HEK293T (cell line): ENCODE data around the gene MDK.
"Not testable (repeated sequence)": the region's sequence is repeated elsewhere in the genome, so short reads cannot be mapped to it uniquely, and the experiment has no call there.

ENCODE experiments used
- CTCF ChIA-PET: fragments of 350-600 bp; formaldehyde crosslinking; extraction: SDS; loops from one replicate; lab custom pipeline; 2021; ENCODE audit warnings: antibody characterized with exemption, inconsistent platforms; lab: Yijun Ruan, JAX
- POLR2A ChIA-PET: fragments of 350-600 bp; formaldehyde crosslinking; extraction: SDS; loops from one replicate; lab custom pipeline; 2020; ENCODE audit warnings: antibody characterized with exemption, inconsistent platforms; lab: Yijun Ruan, JAX
- DNase-seq: peaks from one replicate; pipeline ENCODE4 v3.0.0; 2012; ENCODE audit warnings: mixed read lengths; ENCODE audit errors: extremely low spot score
- ARNT ChIP-seq: fragments of 450-650 bp; IDR thresholded peaks from 2 replicates; pipeline ENCODE4 v1.6.1; 2017; ENCODE audit warnings: mild to moderate bottlenecking
- BHLHE40 ChIP-seq: fragments of 450-650 bp; IDR thresholded peaks from 2 replicates; pipeline ENCODE4 v1.6.1; 2016; ENCODE audit warnings: mild to moderate bottlenecking, moderate library complexity, borderline replicate concordance
- CTBP1 ChIP-seq: fragments of 450-650 bp; IDR thresholded peaks from 2 replicates; pipeline ENCODE4 v1.6.1; 2016; ENCODE audit warnings: borderline replicate concordance
- ELF4 ChIP-seq: fragments of 450-650 bp; IDR thresholded peaks from 2 replicates; pipeline ENCODE4 v1.6.1; 2017; ENCODE audit warnings: antibody characterized with exemption
- FOXA1 ChIP-seq: fragments of 450-650 bp; IDR thresholded peaks from 2 replicates; pipeline ENCODE4 v1.6.1; 2016; ENCODE audit warnings: mild to moderate bottlenecking
- FOXK2 ChIP-seq: fragments of 450-650 bp; IDR thresholded peaks from 2 replicates; pipeline ENCODE4 v1.6.1; 2016; ENCODE audit warnings: mild to moderate bottlenecking
- FOXM1 ChIP-seq: fragments of 450-650 bp; IDR thresholded peaks from 2 replicates; pipeline ENCODE4 v1.6.1; 2017; ENCODE audit warnings: mild to moderate bottlenecking, borderline replicate concordance
- HDGF ChIP-seq: fragments of 450-650 bp; IDR thresholded peaks from 2 replicates; pipeline ENCODE4 v1.6.1; 2017; ENCODE audit warnings: antibody characterized with exemption, borderline replicate concordance
- L3MBTL2 ChIP-seq: fragments of 450-650 bp; conservative IDR thresholded peaks from 2 replicates; pipeline ENCODE4 v1.6.1; 2016; ENCODE audit warnings: mild to moderate bottlenecking
- LEF1 ChIP-seq: fragments of 450-650 bp; IDR thresholded peaks from 2 replicates; pipeline ENCODE4 v1.6.1; 2017; ENCODE audit warnings: mild to moderate bottlenecking, borderline replicate concordance
- NFRKB ChIP-seq: fragments of 450-650 bp; IDR thresholded peaks from 2 replicates; pipeline ENCODE4 v1.6.1; 2016; ENCODE audit warnings: mild to moderate bottlenecking, moderate library complexity
- PKNOX1 ChIP-seq: fragments of 450-650 bp; IDR thresholded peaks from 2 replicates; pipeline ENCODE4 v1.6.1; 2016
- SP1 ChIP-seq: fragments of 450-650 bp; IDR thresholded peaks from 2 replicates; pipeline ENCODE4 v1.6.1; 2017
- SUZ12 ChIP-seq: fragments of 450-650 bp; IDR thresholded peaks from 2 replicates; pipeline ENCODE4 v1.6.1; 2016; ENCODE audit warnings: mild to moderate bottlenecking
- TARDBP ChIP-seq: fragments of 450-650 bp; IDR thresholded peaks from 2 replicates; pipeline ENCODE4 v1.6.1; 2016
- ZNF384 ChIP-seq: fragments of 450-650 bp; IDR thresholded peaks from 2 replicates; pipeline ENCODE4 v1.6.1; 2016

The MDK gene

GRCh38 chr11:46372086-46372485, 9.4 kb upstream of the MDK start:
- ChIA-PET POLR2A (no interaction called here), CTCF (no interaction called here)
- no peak for DNase-seq
- TF ChIP-seq BHLHE40 (no peak), SP1 (no peak)

- CTCF ChIA-PET, POLR2A ChIA-PET: not testable (repeated sequence)
Measured at GRCh38 chr11:46372501-46372900, 9.0 kb upstream of the MDK start.

DNA sequence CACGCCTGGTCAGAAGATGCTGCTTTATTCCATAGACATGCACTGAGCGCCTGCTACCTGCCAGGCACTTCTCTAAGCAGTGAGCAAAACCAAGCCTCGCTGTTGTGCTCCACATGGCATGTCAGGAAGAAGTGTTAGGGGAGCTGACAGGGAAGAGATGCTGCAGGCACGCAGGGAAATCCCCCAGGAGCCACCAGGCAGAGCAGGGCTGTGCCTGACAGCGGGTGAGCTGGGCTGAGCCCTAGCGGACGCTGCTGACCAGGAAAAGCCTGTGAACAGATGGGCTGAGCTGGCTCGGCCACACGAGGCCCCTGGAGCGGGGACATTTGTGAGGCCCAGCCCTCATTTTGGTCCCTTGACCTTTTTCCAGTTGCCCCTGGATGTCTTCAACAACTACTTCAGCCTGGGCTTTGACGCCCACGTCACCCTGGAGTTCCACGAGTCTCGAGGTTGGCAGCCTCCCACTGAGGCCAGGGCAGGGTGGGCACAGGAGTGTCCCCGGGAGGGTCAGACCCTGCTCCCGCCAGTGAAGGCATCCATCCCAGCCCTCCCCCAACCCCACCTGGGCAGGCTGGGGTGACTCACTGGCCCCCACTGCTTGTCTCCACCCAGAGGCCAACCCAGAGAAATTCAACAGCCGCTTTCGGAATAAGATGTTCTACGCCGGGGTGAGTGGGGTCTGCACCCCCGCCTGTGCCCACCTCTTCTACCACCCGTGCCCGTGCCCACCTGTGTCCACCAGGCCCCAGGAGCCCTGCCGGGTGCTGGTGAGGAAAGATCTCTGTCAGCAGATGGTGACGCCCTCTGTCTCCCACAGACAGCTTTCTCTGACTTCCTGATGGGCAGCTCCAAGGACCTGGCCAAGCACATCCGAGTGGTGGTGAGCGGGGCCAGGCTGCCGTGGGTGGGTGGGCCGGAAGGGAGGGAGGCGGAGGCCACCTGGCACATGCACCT, 7.4 kb upstream of the MDK start:
- no peak for TF ChIP-seq BHLHE40
- no peak for TF ChIP-seq SP1
- TF ChIP-seq LEF1: no peak
- TF ChIP-seq NFRKB: no peak
- no peak for TF ChIP-seq ELF4
- TF ChIP-seq FOXA1: no peak
- no peak for TF ChIP-seq HDGF
- no peak for TF ChIP-seq FOXK2
- no peak for TF ChIP-seq CTBP1
- TF ChIP-seq SUZ12: no peak
- TF ChIP-seq L3MBTL2: no peak
- TF ChIP-seq FOXM1: no peak
- no peak for TF ChIP-seq ARNT
- TF ChIP-seq ZNF384: no peak
- TF ChIP-seq PKNOX1: no peak
- TF ChIP-seq TARDBP: no peak
- ChIA-PET CTCF (no interaction called here), POLR2A (no interaction called here)
- no peak for DNase-seq

More at GRCh38 chr11:46372501-46372900, 9.0 kb upstream of the MDK start:
- DNase-seq: not testable (repeated sequence)

- POLR2A ChIA-PET: no interaction called here
- CTCF ChIA-PET: no interaction called here
- TF ChIP-seq BHLHE40: no peak
- TF ChIP-seq LEF1: no peak
- TF ChIP-seq SUZ12: no peak
- no peak for TF ChIP-seq ZNF384
- no peak for TF ChIP-seq TARDBP
- no peak for DNase-seq
Measured at GRCh38 chr11:46374815-46375214, 6.7 kb upstream of the MDK start.

- POLR2A ChIA-PET: no interaction called here
- CTCF ChIA-PET: interaction anchor here (0.7 kb wide), 1 partner anchor 17 kb away, joined by 3 read pairs; no protein-coding TSS in a partner anchor
- no peak for TF ChIP-seq L3MBTL2
- TF ChIP-seq FOXM1: no peak
- TF ChIP-seq ZNF384: no peak
- TF ChIP-seq SUZ12: no peak
- TF ChIP-seq NFRKB: no peak
- TF ChIP-seq LEF1: no peak
- no peak for TF ChIP-seq HDGF
- no peak for TF ChIP-seq ELF4
- TF ChIP-seq ARNT: no peak
- no peak for TF ChIP-seq FOXK2
- no peak for TF ChIP-seq TARDBP
- no peak for TF ChIP-seq FOXA1
- no peak for TF ChIP-seq PKNOX1
- no peak for TF ChIP-seq BHLHE40
- no peak for TF ChIP-seq CTBP1
- TF ChIP-seq SP1: no peak
Measured at GRCh38 chr11:46375392-46376101, 5.9 kb upstream of the MDK start.

GRCh38 chr11:46376258-46377050, 5.0 kb upstream of the MDK start:
- ChIA-PET POLR2A (no interaction called here), CTCF (interaction anchor here (0.7 kb wide), 1 partner anchor 16 kb away, joined by 3 read pairs; no protein-coding TSS in a partner anchor)
- TF ChIP-seq FOXA1: no peak
- no peak for TF ChIP-seq PKNOX1
- no peak for TF ChIP-seq LEF1
- DNase-seq: no peak

More at GRCh38 chr11:46375392-46376101, 5.9 kb upstream of the MDK start:
- no peak for DNase-seq
